BJ (cell line): ENCODE data around the gene PHACTR1. TPM values are rescaled to one million over a fixed set of nuclear protein-coding genes. Genes with fewer than 3 reads are reported as not detected.

Experiments
- CTCF ChIA-PET: fragments of 350-600 bp; formaldehyde crosslinking; extraction: SDS; loops from one replicate; lab custom pipeline; 2021; ENCODE audit warnings: antibody characterized with exemption, inconsistent platforms; lab: Yijun Ruan, JAX
- POLR2A ChIA-PET: fragments of 300-600 bp; sonication (Branson Sonifier 250); formaldehyde crosslinking; extraction: SDS; loops from one replicate; lab custom pipeline; 2021; ENCODE audit warnings: antibody characterized with exemption; lab: Charles Lee
- DNase-seq: peaks from one replicate; pipeline ENCODE4 v3.0.0-alpha.2; 2011; ENCODE audit warnings: low read depth
- H3K27me3 ChIP-seq: 2 replicates; pipeline ENCODE4 v1.6.0; 2011; ENCODE audit warnings: low read length; ENCODE audit not compliant: control insufficient read depth, insufficient read depth
- H3K36me3 ChIP-seq: 2 replicates; pipeline ENCODE4 v1.5.1; 2011; ENCODE audit warnings: low read length; ENCODE audit not compliant: control insufficient read depth, insufficient read depth
- H3K4me3 ChIP-seq: 2 replicates; pipeline ENCODE4 v1.5.1; 2011; ENCODE audit warnings: low read depth, mild to moderate bottlenecking, control low read depth, low read length
- CTCF ChIP-seq: IDR thresholded peaks from 2 replicates; pipeline ENCODE4 v1.5.1; 2011; ENCODE audit warnings: low read depth, mild to moderate bottlenecking, control low read depth, inconsistent platforms, low read length, moderate library complexity; ENCODE audit not compliant: insufficient read depth
- polyA plus RNA-seq: library from polyadenylated mRNA; depleted of rRNA; stranded (reverse); fragments of >200 nt; gene quantifications from 2 replicates; pipeline ENCODE4 v1.2.3, GENCODE V29; 2011

The PHACTR1 gene
- polyA plus RNA-seq, 1 experiment: 0.40 TPM

- H3K27me3 ChIP-seq: no peaks in the 10 kb centered on the region
- no peak for TF ChIP-seq CTCF
- no peak overlapping the region for H3K4me3 ChIP-seq
- H3K36me3 ChIP-seq: no peaks in the 10 kb centered on the region
- POLR2A ChIA-PET: no interaction called here
- no peak for DNase-seq
- CTCF ChIA-PET: no interaction called here
Measured at GRCh38 chr6:12714022-12714421, 2.5 kb upstream of the PHACTR1 start.

GRCh38 chr6:12715437-12715836, 1.1 kb upstream of the PHACTR1 start:
- ChIA-PET CTCF (no interaction called here), POLR2A (no interaction called here)
- Histone ChIP-seq H3K27me3 (no peaks in the 10 kb centered on the region), H3K4me3 (no peak overlapping the region), H3K36me3 (no peaks in the 10 kb centered on the region)
- TF ChIP-seq CTCF: no peak
- no peak for DNase-seq

GRCh38 chr6:12717356-12717755, 789 bp downstream of the PHACTR1 start:
- no peak for TF ChIP-seq CTCF
- H3K36me3 ChIP-seq: no peaks in the 10 kb centered on the region
- ChIA-PET CTCF (no interaction called here), POLR2A (interaction anchor here (0.6 kb wide), 1 partner anchor 1063 kb away, joined by 3 read pairs; no protein-coding TSS in a partner anchor)
- no peaks in the 10 kb centered on the region for H3K27me3 ChIP-seq
- H3K4me3 ChIP-seq: no peak overlapping the region
- no peak for DNase-seq

GRCh38 chr6:12718015-12718414, 1.4 kb downstream of the PHACTR1 start:
- Histone ChIP-seq H3K36me3 (no peaks in the 10 kb centered on the region), H3K27me3 (no peaks in the 10 kb centered on the region), H3K4me3 (no peak overlapping the region)
- ChIA-PET CTCF (no interaction called here), POLR2A (interaction anchor here (0.5 to 0.6 kb wide), 4 partner anchors 32 to 1105 kb away, joined by 3 to 12 read pairs (median 3); no protein-coding TSS in a partner anchor)
- peak; percentile 31 for DNase-seq
- TF ChIP-seq CTCF: no peak

- ChIA-PET CTCF (no interaction called here), POLR2A (interaction anchor here (0.7 kb wide), 1 partner anchor 163 kb away, joined by 3 read pairs; no protein-coding TSS in a partner anchor)
- DNase-seq: no peak
- Histone ChIP-seq H3K4me3 (no peak overlapping the region), H3K36me3 (no peaks in the 10 kb centered on the region), H3K27me3 (no peaks in the 10 kb centered on the region)
- TF ChIP-seq CTCF: no peak
Measured at GRCh38 chr6:12719017-12719416, 2.5 kb downstream of the PHACTR1 start.
